TTC549 (cell line): ENCODE measurements around the gene ASB2.

Experiments
- FAIRE-seq: peaks from 2 replicates; lab custom pipeline; 2012; peaks lifted over from hg19 to GRCh38; lab: Jason Lieb, UNC

ASB2 gene

DNA sequence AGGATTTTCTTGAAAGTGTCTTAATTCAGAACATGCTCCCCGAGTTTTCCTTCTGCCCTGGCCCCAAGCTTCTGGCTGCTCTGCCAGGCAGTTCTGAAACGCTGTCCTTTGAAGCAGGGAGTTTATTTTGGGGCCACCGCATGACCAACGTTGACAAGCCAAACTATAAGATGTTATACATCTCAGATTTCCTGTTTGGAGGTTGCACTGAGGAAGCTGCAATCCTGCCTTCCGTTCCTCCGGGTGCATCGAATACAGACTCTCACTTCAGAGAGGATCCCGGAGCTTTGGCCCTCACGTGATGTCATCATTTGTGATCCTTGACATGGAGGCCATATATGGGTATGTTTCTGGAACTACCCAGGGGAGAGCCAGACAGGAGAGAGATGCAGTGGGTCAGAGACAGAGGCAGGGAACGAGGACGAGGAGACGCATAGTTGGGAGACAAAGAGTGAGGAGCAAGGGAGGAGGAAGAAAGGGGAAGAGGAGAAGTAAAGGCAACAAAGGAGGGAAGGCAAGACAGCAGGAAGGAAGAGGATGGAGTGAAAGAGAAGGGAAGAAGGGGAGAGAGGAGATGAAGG lies at the start of gene ASB2:
Gene ASB2 (minus strand): TSS at position 94 of the 581 bp plus-strand sequence. CDS start 12,031 bp downstream, outside the sequence.
- no peak for FAIRE-seq

- FAIRE-seq, result no peak
These were observed 49.4 kb upstream of the ASB2 start for GRCh38 chr14:94025720-94026119.

DNA sequence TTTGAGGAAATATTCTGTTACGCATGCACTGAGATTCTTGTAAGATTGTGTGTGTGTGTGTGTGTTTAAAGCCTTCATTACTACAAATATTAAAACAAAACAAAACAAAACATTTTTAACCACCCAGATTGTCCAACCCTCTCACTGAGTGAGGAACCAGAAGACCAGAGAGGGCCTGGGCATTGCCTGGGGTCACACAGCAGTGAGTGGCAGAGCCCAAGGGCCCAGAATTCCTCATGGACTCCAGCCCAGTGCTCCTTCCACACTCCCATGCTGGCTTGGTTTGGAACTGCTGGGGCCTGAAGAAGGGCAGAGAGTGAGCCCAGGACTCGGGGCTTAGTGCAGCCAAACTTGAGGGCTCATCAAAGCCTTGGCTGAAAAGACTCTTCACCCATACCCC lies 48.2 kb upstream of the ASB2 start:
- FAIRE-seq, result no peak

DNA sequence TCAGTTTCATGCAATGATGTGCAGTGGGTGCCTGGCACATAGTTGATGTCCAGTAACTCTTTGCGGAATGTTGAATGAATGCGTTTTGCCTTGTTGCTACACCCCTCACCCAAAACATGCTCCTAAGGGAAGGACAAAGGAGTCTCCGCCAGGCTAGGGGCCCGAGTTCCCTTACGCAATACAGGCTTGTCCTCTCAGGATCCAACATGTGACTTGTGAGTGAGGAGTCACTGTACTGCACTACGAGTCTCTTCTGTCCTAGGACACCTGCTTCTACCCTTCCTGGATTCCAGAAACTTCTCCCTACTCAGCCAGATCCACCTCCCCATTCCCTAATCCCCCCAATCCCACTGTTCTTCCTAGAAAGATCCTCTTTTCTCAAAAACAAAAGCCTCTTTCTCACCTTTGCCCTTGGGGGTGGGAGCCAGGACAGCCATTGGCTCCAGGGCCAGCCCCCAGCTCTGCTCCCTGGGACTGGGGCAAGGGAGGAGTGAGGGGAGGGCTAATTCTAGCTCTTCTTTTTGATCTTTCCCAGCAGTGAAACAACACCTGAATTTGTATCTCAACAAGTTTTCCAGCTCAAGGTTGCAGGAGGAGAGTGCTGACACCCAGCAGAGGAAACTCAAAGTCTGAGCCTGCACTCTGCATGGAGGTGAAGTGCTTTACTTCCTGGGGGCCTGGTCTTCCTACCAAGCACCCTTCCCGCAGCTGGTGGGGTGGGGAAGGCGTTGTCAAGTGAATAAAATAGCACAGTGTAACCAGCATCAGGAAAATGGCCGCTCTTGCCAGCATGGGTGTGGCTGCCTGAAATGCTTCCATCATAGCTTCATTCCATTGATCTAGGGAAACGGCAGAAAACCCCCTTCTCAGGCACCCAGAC lies 46.4 kb upstream of the ASB2 start:
- no peak for FAIRE-seq

DNA sequence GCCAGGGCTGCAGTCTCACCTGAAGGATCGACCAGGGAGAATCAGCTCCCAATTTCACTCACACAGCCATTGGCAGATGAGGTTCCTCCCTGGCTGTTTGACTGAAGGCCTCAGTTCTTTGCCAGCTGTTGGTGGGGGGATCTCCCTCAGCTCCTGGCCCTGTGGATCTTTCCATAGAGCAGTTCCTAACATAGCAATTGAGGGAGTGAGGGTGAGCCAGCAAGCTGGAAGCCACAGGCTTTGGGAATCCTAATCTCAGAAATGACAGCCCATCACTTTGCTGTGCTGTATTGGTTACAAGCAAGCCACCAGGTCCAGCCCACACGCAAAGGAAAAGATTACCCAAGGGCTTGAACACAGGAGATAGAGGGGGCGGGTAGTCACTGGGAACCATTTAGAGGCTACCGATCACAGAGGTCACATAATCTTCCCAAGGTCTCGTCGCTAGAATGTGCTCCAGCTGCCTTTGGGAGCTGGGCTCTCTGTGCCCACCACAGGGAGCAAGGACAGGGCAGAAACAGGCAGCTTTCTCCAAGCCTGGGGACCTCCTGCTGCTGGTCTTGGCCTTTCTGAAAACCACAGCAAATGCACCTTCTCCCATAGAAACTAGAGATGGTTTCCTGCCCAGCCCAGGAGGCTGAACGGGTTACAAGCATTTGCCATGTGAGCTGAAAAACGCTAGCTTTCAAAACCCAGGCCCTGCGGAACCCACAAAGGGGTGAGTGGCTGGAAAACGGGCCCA lies 45.2 kb upstream of the ASB2 start:
- FAIRE-seq, result no peak

DNA sequence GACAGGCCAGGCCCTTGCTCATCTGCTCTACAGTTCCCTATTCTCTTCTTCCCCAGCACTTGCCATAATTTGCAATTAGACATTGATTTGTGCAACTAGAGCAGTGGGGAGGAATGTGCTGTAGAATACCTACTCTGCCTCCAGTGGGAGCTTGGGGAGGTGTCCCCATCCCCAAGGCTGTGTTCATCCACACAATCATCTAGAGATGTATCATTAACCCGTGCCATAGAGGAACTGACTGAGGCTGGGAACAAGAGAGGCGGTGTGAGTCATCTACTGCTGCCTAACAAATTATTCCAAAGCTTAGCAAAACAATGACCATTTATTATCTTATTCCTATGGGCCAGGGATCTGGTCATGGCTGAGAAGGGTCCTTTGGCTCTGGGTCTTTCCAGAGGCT lies 44.6 kb upstream of the ASB2 start:
- no peak for FAIRE-seq

DNA sequence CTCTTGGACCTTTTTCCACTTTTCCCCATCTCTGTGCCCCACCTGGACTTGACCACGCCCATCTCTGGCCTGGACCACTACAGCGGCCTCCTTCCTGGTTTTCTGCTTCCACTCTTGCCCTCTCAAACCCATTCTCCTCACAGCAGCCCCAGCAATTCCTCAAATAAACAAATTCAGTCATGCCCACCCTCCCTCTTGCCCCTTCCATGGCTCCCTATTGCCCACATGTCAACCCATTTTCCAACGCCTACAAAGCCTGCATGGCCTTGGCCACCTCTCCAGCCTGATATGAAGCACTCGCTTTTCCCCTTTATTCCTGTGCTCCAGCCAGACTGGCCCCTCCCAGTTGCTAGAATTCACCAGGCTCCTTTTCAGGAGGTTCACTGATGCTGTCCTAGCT lies 43.9 kb upstream of the ASB2 start:
- no peak for FAIRE-seq

DNA sequence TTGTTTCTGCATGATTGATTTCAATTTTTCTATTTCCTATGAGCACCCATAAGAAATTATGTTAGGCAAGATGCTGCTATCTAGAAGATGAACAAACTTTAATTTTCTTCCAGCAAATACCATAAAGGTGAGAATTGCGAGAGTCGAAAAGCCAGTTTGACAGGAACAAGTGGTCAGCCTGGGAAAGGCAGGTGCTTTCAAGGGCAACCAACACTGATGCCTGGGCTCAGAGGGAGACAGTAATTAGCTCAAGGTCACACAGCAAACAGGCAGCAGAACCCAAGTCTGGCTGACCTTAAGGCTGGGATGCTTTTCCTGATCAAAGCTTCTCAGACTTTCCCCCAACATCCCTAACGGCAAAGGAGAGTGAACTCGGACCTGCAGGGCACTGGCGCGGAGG lies 43.0 kb upstream of the ASB2 start:
- no peak for FAIRE-seq

GRCh38 chr14:94018308-94018707 lies 41.9 kb upstream of the ASB2 start:
- no peak for FAIRE-seq

DNA sequence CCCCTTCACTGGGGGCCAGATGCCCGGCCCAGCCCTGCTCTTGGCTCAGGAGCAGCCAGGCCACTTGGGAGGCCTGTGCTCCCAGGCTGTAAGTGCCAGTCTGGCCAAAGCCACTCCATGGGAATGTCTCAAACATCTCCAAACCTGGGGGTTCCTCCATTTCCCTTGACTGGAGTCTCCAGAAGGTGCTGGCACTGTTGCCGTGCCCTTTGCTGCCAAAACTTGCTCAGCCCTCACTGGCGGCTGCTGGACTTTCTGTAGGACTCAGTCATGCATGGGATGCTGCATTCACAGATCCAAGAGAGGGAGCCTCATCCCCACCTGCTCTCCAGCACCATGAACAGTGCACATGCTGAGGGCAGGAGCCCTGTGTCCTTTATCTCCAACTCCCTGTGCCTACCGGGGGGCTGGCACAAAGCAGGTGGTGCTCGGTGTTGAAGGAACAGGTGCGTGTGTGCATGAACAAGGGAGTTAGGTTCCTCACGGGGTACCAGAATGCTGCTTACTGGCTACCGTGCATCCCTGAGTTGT lies 40.1 kb upstream of the ASB2 start:
- no peak for FAIRE-seq

GRCh38 chr14:94015223-94015622 lies 38.9 kb upstream of the ASB2 start:
- FAIRE-seq, result no peak

GRCh38 chr14:94014382-94014781 lies 38.0 kb upstream of the ASB2 start:
- no peak for FAIRE-seq

DNA sequence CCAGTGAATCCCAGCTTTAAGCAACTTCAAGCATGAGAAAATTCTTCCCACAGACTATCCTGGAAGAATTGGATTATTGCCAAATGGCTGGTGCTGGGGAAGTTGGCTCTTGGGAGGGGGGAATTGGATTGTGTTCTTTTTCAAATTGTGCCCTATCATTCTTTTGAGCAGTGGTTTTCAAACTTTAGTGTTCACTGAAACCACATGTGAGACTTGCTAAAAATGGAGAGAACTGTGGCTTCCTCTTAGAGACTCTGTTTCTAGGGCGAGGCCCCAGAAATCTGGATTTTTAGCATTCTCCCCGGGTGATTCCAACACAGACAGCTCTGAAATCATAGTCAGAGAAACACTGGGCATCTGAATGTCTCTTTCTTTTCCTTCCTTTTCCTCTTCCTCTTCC lies 35.4 kb upstream of the ASB2 start:
- FAIRE-seq, result no peak

DNA sequence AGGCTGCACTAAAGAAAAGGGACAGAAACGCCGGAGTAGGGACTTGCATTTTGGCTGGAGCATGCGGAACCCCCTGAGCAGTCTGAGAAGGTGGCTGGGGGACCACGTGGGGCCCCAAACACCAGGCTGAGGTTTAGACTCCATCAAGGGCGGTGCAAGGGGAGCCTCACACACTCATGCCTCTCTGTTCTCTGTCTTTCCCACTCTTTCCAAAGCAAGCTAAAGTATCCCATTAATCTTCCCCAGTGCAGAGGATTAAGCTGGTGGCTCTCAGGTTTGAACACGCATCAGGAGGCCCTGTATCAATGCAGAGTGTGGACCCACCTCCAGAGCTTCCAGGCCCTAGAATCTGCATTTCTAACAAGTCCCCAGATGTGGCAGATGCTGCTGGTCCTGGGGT lies 34.3 kb upstream of the ASB2 start:
- no peak for FAIRE-seq

DNA sequence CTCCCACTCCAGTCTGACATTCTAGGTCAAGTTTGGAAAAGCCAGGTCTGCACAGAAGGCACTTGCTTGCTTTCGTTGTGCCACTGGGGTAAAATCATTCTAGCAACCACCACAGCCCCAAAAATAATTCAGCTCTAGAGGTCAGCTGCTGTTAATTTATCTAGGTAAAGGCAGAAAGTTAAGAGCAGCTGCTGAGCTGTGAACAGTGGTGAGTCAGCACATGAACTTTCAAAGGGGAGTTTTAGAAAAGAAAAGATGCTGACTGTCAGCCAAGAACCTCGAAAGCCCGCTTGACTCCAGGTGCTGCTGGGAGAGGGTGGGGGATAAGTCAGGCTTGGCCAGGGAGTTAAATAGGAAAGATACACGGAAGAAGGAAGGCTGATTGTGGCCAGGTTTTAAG lies 33.4 kb upstream of the ASB2 start:
- FAIRE-seq, result no peak

- FAIRE-seq, result no peak
These were observed 31.9 kb upstream of the ASB2 start for GRCh38 chr14:94008234-94008633.

DNA sequence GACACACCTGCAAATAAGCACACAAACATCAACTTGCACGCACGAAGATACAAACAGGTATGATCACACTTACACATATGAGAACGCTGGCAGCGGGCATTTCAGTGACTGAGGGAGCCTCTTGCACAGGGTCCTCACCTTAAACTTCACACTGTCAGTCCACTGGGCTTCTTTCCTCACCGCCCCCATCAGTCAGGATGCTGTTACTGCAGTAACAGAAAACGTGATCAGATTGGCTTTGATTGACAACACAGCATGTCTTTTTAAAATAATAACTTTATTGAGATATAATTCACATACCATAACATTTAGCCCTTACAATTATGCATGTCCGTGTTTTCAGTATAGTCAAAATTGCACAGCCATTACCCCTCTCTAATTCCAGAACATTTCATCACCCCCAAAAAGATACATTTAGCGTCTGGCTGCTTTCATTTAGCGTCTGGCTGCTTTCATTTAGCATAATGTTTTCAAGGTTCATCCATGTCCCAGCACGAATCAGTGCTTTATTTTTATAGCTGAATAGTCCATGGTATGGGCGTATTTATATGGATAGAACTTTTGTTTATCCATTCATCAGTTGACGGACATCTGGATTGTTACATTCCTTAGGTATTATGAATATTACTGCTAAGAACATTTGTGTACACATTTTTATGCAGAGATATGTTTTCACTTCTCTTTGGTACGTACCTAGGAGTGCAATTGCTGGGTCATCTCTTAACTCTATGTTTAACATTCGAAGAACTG lies 29.1 kb upstream of the ASB2 start:
- no peak for FAIRE-seq

DNA sequence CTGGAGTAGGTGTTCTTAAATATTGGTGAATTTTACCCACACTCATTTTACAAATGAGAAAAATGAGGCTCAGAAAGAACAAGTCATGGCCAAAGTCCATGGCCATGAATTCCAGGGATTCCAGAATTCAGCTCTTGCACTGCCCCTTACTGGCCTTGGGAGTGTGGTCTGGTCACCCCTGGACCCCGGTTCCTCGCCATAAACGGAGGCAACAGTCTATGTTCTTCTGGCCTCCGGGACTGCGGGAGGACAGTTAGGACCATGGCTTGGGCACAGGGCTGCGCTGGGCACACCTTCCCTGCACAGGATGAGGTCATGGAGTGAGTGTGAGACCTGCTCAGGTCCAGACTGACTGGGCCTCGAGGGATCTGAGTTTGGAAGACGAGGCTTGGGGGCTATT lies 27.6 kb upstream of the ASB2 start:
- FAIRE-seq, result no peak

- FAIRE-seq, result no peak
These were observed 27.0 kb upstream of the ASB2 start for GRCh38 chr14:94003397-94003796.

- FAIRE-seq, result no peak
These were observed 25.4 kb upstream of the ASB2 start for GRCh38 chr14:94001501-94002396.

GRCh38 chr14:94001016-94001415 lies 24.6 kb upstream of the ASB2 start:
- no peak for FAIRE-seq
